Vagina (tissue), 2 donors: ENCODE data around the gene DLG2. TPM values are rescaled to one million over a fixed set of nuclear protein-coding genes. Genes with fewer than 3 reads are reported as not detected.

ENCODE experiments used
- DNase-seq, 2 donors: peaks; one replicate each; pipeline ENCODE4 v3.0.0-alpha.2; 2017; ENCODE audit errors: extremely low spot score in 2 of 2
- H3K27ac ChIP-seq: fragments of 200-600 bp; sonication (generic); one replicate; pipeline ENCODE4 v1.5.1; 2019
- H3K27me3 ChIP-seq: fragments of 200-600 bp; sonication (generic); one replicate; pipeline ENCODE4 v1.5.1; 2019
- H3K36me3 ChIP-seq, 2 donors: fragments of 200-600 bp; sonication (generic); one replicate each; pipeline ENCODE4 v1.5.1; 2017 to 2019
- H3K4me1 ChIP-seq: fragments of 200-600 bp; sonication (generic); one replicate; pipeline ENCODE4 v1.5.1; 2019
- H3K4me3 ChIP-seq, 2 donors: fragments of 200-600 bp; sonication (generic); 1 replicate in 1 of 2; 2 replicates in 1 of 2; pipeline ENCODE4 v1.5.1; 2016 to 2019
- H3K9me3 ChIP-seq: fragments of 200-600 bp; sonication (generic); one replicate; pipeline ENCODE4 v1.5.1; 2019
- CTCF ChIP-seq, 3 experiments: fragments of 450-650 bp in 2 of 3; fragments of 200-600 bp in 1 of 3; sonication (generic) in 1 of 3; IDR thresholded peaks; one replicate each; pipeline ENCODE4 v1.5.1; 2017 to 2019; ENCODE audit warnings: antibody characterized with exemption in 3 of 3, mild to moderate bottlenecking in 2 of 3, moderate library complexity in 2 of 3
- POLR2A ChIP-seq, 2 donors: fragments of 450-650 bp; IDR thresholded peaks; one replicate each; pipeline ENCODE4 v1.6.1; 2017; ENCODE audit warnings: antibody characterized with exemption in 2 of 2, mild to moderate bottlenecking in 2 of 2, moderate library complexity in 2 of 2
- POLR2AphosphoS5 ChIP-seq, 2 donors: sonication (generic); formaldehyde crosslinking; IDR thresholded peaks; one replicate each; pipeline ENCODE4 v1.9.0; 2017; ENCODE audit warnings: antibody characterized with exemption in 2 of 2, mild to moderate bottlenecking in 2 of 2, low read depth in 1 of 2; ENCODE audit not compliant: insufficient read depth in 1 of 2
- intact Hi-C: fragments of 100-400 bp; cut with DNase I; formaldehyde crosslinking; loops from one replicate; pipeline ENCODE4 v1.15.1; 2023
- total RNA-seq: library from RNA; depleted of rRNA; stranded (reverse); fragments of >200 nt; gene quantifications from one replicate; pipeline ENCODE4 v1.2.3, GENCODE V29; 2016

The DLG2 gene
- total RNA-seq, 1 donor from 2014 or later, result 10.1 TPM

GRCh38 chr11:83523676-83524075, 2103.5 kb downstream of the DLG2 start:
- no peak overlapping the region for H3K27ac ChIP-seq
- no peaks in the 10 kb centered on the region for H3K27me3 ChIP-seq
- H3K4me3 ChIP-seq, result no peak overlapping the region
- no peak for DNase-seq
- no peaks in the 10 kb centered on the region for H3K4me1 ChIP-seq
- no peaks in the 10 kb centered on the region for H3K9me3 ChIP-seq
- no peaks in the 10 kb centered on the region for H3K36me3 ChIP-seq
- intact Hi-C loops, result no loop called here
- TF ChIP-seq CTCF (IDR thresholded peaks at IDR 0.05) (no peak), POLR2AphosphoS5 (IDR thresholded peaks at IDR 0.05; ENCODE audit: insufficient read depth in 1 of 2, low read depth in 1 of 2) (no peak), POLR2A (IDR thresholded peaks at IDR 0.05) (no peak)

- intact Hi-C loops, result no loop called here
Measured at GRCh38 chr11:83522911-83523310, 2104.2 kb downstream of the DLG2 start.

GRCh38 chr11:83521647-83522596, 2105.2 kb downstream of the DLG2 start:
- Histone ChIP-seq H3K4me1 (no peaks in the 10 kb centered on the region), H3K27me3 (no peaks in the 10 kb centered on the region), H3K4me3 (no peak overlapping the region), H3K27ac (no peak overlapping the region), H3K9me3 (no peaks in the 10 kb centered on the region), H3K36me3 (no peaks in the 10 kb centered on the region)
- no peak for DNase-seq
- intact Hi-C loops, result no loop called here
- TF ChIP-seq CTCF (IDR thresholded peaks at IDR 0.05) (no peak), POLR2AphosphoS5 (IDR thresholded peaks at IDR 0.05; ENCODE audit: insufficient read depth in 1 of 2, low read depth in 1 of 2) (no peak), POLR2A (IDR thresholded peaks at IDR 0.05) (no peak)

More at GRCh38 chr11:83522911-83523310, 2104.2 kb downstream of the DLG2 start:
- no peak overlapping the region for H3K4me3 ChIP-seq
- H3K27ac ChIP-seq, result no peak overlapping the region
- H3K27me3 ChIP-seq, result no peaks in the 10 kb centered on the region
- H3K9me3 ChIP-seq, result no peaks in the 10 kb centered on the region
- no peaks in the 10 kb centered on the region for H3K36me3 ChIP-seq
- TF ChIP-seq POLR2AphosphoS5 (IDR thresholded peaks at IDR 0.05; ENCODE audit: insufficient read depth in 1 of 2, low read depth in 1 of 2) (no peak), POLR2A (IDR thresholded peaks at IDR 0.05) (no peak), CTCF (IDR thresholded peaks at IDR 0.05) (no peak)
- DNase-seq, result no peak
- H3K4me1 ChIP-seq, result no peaks in the 10 kb centered on the region

GRCh38 chr11:83520849-83521248, 2106.3 kb downstream of the DLG2 start:
- Histone ChIP-seq H3K27me3 (no peaks in the 10 kb centered on the region), H3K4me1 (no peaks in the 10 kb centered on the region), H3K4me3 (no peak overlapping the region), H3K27ac (no peak overlapping the region), H3K36me3 (no peaks in the 10 kb centered on the region), H3K9me3 (no peaks in the 10 kb centered on the region)
- intact Hi-C loops, result no loop called here
- TF ChIP-seq POLR2A (IDR thresholded peaks at IDR 0.05) (no peak), POLR2AphosphoS5 (IDR thresholded peaks at IDR 0.05; ENCODE audit: insufficient read depth in 1 of 2, low read depth in 1 of 2) (no peak), CTCF (IDR thresholded peaks at IDR 0.05) (no peak)
- DNase-seq, result no peak

- no peak overlapping the region for H3K4me3 ChIP-seq
- intact Hi-C loops, result no loop called here
- H3K4me1 ChIP-seq, result no peaks in the 10 kb centered on the region
- no peak overlapping the region for H3K27ac ChIP-seq
- no peak for DNase-seq
- no peaks in the 10 kb centered on the region for H3K9me3 ChIP-seq
- H3K27me3 ChIP-seq, result no peaks in the 10 kb centered on the region
- no peaks in the 10 kb centered on the region for H3K36me3 ChIP-seq
- no peak for TF ChIP-seq POLR2AphosphoS5 (IDR thresholded peaks at IDR 0.05; ENCODE audit: insufficient read depth in 1 of 2, low read depth in 1 of 2)
- no peak for TF ChIP-seq CTCF (IDR thresholded peaks at IDR 0.05)
- no peak for TF ChIP-seq POLR2A (IDR thresholded peaks at IDR 0.05)
Measured at GRCh38 chr11:83511646-83512045, 2115.5 kb downstream of the DLG2 start.
